Colon (tissue), 2 donors: Measurements from ENCODE around the gene CPEB1.
"Not testable (repeated sequence)": the region's sequence is repeated elsewhere in the genome, so short reads cannot be mapped to it uniquely, and the experiment has no call there.

ENCODE experiments used
- FAIRE-seq: peaks from 2 replicates; lab custom pipeline; 2012; peaks lifted over from hg19 to GRCh38; lab: Jason Lieb, UNC
- donor health status: control.
- donor health status: control.

CPEB1 gene

DNA sequence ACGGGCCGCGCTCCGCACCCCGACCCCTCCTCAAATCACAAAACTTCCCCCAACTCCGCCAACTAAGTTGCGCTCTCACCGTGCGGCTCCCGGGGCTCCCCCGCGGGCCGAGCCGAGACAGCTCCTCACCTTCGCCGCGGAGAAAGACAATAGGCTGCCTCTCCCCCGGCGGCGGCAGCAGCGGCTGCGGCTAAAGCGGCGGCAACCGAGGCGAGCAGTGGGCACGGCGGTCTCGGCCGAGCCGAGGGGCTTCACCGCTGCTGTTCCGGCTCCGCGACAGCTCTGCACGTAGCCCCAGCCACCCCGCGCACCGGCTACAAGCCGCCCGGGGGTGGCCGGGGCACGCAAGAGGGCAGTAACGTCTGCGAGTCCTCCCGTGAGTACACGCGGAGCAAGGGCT lies 133.6 kb downstream of the CPEB1 start:
- not testable (repeated sequence) for FAIRE-seq

DNA sequence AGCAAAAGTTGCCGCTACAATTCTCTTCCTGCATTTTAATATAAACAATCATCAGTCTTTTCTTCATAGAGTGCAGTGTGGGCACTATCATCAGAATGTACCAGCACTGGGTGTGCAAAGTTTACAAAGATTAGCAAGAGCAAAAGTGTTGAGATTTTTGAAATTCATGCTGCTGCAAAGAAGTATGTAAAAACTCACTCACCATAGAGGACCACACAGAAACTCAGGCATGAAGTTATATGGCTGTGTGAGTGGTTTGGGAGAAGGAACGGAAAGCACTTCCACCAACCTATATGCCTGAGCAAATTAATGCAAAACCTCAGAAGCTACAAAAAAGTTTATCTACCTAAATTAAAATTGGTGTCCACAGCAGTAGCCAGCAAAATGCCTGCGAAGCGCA lies 139.5 kb downstream of the CPEB1 start:
- not testable (repeated sequence) for FAIRE-seq

DNA sequence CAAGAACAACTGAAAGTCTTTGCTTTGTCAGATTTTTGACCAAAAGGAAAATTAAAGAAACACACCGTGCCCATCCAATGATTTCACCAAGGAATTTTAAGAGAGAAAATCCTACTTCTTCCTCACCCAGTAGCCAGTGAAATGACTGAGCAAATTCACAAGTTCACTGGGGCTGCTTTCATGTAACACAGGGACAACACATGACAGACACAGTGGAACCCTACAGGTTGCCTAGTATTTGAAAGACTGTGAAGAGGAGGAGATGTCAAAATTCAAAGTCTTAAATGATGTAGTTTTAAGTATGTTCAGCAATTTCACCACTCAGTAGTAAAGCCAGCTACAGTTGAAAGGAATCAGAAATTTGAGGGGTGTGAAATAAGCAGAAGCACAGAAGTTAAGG lies 140.1 kb downstream of the CPEB1 start:
- FAIRE-seq: not testable (repeated sequence)

DNA sequence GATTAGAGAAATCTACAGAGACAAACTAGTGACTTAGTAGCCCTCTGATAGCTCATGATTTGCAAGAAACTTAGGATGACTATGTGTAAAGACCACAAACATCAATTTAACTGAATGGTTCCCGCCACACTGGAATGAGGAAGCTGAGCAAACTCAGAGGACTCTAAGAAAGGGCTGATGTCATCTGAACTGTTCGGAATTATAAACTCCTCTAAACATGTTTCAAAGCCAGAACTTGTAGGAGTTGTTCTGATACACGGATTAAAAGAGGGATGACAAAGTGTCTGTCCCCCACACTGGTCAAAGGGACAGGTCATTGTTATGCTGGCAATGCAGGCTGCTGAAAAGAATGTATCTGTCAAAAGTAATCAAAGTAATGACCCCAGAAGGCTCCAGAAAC lies 141.3 kb downstream of the CPEB1 start:
- FAIRE-seq: not testable (repeated sequence)

DNA sequence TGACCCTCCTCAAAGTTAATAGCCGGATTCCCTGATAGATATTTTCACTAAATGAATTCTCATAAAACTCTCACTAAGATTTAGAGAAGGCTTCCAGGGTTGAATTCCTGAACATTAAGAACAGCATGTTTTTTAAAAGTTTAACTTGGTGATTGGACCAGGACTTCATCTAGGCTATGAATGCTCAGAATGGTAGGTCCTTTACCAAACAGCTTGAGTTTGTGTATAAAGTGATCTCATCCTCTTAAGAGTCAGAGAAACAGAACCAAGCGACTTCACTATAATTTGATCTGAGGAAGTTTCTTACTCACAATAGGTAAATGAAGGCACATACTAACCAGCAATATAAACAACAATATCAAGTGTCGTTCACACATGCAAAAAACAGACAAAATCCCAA lies 143.1 kb downstream of the CPEB1 start:
- not testable (repeated sequence) for FAIRE-seq

DNA sequence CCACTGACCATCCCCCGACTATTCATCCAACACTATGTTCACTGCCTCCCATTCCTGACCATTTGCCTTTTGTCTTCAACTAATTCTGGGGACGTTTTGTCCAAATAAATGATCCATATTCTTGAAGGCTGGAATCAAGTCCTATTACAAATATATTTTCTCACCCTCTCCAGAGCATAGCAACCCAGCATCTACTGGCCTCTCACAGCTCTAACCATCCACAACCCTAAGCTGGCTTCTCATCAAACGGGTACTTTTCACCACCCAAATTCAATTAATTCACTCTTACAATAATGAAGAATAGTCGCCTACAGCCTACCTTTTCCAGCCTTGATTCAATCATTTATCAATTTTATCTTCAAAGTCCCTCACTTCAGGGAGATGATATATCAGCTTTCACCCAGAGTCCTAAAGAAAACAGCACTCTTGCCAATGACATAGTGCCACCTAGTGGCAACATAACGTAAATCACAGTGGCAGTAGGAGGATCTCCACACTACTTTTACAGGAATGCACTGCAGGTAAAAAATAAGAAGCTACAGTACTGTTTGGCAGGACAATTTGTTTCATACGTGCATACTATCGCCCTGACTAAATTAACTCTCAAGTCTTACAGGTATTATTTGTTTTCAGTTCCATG lies 144.3 kb downstream of the CPEB1 start:
- FAIRE-seq: not testable (repeated sequence)

DNA sequence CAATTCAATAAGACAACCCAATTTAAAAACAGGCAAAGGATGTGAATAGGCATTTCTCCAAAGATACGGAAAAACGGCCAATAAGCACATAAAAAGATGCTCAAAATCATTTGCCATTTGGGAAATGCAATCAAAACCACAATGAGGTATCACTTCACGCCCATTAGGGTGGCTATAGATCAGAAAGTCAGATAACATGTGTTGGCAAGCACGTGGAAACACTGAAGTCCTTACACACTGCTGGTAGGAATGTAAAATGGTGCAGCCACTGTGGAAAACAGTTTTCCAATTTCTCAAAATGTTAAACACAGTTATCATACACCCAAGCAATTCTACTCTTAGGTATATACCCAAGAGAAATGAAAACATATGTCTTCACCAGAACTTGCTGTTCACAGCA lies 146.4 kb downstream of the CPEB1 start:
- FAIRE-seq: not testable (repeated sequence)

DNA sequence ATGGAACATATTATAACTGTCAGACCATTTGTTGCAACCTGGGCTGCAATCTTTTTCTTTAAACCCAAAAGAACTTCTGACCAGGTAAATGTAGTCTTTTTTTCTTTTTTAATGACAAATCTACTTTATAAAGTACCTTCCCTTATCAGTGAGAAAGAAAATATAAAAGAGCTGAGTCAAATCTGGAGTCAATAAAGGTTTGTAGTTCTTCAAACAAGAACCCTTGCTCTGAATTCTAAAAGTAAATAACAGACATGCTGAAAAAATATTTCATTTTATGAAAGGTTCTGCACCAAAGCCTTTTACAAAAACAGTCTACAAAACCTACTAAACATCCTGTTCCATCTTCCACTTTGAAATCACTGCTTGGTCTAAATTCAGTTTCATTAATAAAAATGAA lies 149.2 kb downstream of the CPEB1 start:
- not testable (repeated sequence) for FAIRE-seq
